K562 (cell line): Measurements from ENCODE around the gene PCNX2. TPM values are rescaled to one million over a fixed set of nuclear protein-coding genes. Genes with fewer than 3 reads are reported as not detected.

Experiments
- ATAC-seq: fragments of 200-7000 bp; cut with Tn5 transposase; 3 replicates; pipeline ENCODE4 v1.9.1; 2020; ENCODE audit warnings: moderate library complexity
- BruUV-seq: library from RNA; stranded (reverse); fragments of 400-500 nt; replicated peaks from 2 replicates; lab custom pipeline; 2021; lab: Mats Ljungman, UMichigan
- CTCF ChIA-PET: fragments of 300-600 bp; formaldehyde crosslinking; extraction: SDS; loops from one replicate; lab custom pipeline; 2021; ENCODE audit warnings: low intra/inter-chr PET ratio; lab: Yijun Ruan, JAX
- POLR2A ChIA-PET: fragments of 300-600, 350-650 bp; sonication (Branson Sonifier 250); formaldehyde crosslinking; extraction: SDS; loops from one replicate; lab custom pipeline; 2021; ENCODE audit warnings: antibody characterized with exemption, inconsistent platforms; lab: Yijun Ruan, JAX
- DNase-seq, 4 experiments: peaks; one replicate each; pipeline versions ENCODE4 v3.0.0 to v3.0.0-alpha.2; 2011 to 2018; ENCODE audit warnings: low spot score in 3 of 4, mixed read lengths in 3 of 4; ENCODE audit errors: extremely low read depth in 1 of 4
- FAIRE-seq: peaks from 2 replicates; lab custom pipeline; 2011; peaks lifted over from hg19 to GRCh38; lab: Jason Lieb, UNC
- H2AFZ ChIP-seq: 2 replicates; pipeline ENCODE4 v1.6.0; 2011; ENCODE audit warnings: low read depth, low read length, control low read depth, inconsistent platforms
- H3K27ac ChIP-seq: fragments of 200-600 bp; 3 replicates; pipeline ENCODE4 v1.8.0; 2011; ENCODE audit warnings: low read depth, mild to moderate bottlenecking, control low read depth, inconsistent platforms, low read length, moderate library complexity, mixed read lengths; ENCODE audit errors: extremely low read depth
- H3K27me3 ChIP-seq, 2 experiments: fragments of 300-600 bp in 1 of 2; 2 replicates in 1 of 2; 3 replicates in 1 of 2; pipeline versions ENCODE4 v1.6.0 to v1.8.0; 2011; ENCODE audit warnings: inconsistent platforms in 2 of 2, low read length in 2 of 2, mild to moderate bottlenecking in 1 of 2, mixed read lengths in 1 of 2, moderate library complexity in 1 of 2; ENCODE audit not compliant: control insufficient read depth in 2 of 2, insufficient read depth in 2 of 2
- H3K36me3 ChIP-seq: fragments of 300-600 bp; 3 replicates; pipeline ENCODE4 v1.8.0; 2011; ENCODE audit warnings: mild to moderate bottlenecking, low read length, inconsistent platforms; ENCODE audit not compliant: control insufficient read depth, insufficient read depth
- H3K4me1 ChIP-seq, 2 experiments: fragments of 200-600 bp in 1 of 2; replicated peaks in 1 of 2; 2 replicates in 1 of 2; 3 replicates in 1 of 2; pipeline versions ENCODE4 v1.5.1 to v1.8.0; 2011; ENCODE audit warnings: inconsistent platforms in 2 of 2, low read length in 2 of 2, mild to moderate bottlenecking in 1 of 2, mixed read lengths in 1 of 2, moderate library complexity in 1 of 2; ENCODE audit not compliant: control insufficient read depth in 2 of 2, insufficient read depth in 2 of 2
- H3K4me2 ChIP-seq: 2 replicates; pipeline ENCODE4 v1.6.1; 2011; ENCODE audit warnings: low read length, control low read depth, inconsistent platforms, mixed read lengths; ENCODE audit not compliant: insufficient read depth
- H3K4me3 ChIP-seq: fragments of 200-600 bp; sonication (generic), shearing (Covaris generic); 2 replicates; pipeline ENCODE4 v1.5.1; 2016; ENCODE audit warnings: control low read depth, inconsistent platforms
- H3K79me2 ChIP-seq: fragments of 200-600 bp; 3 replicates; pipeline ENCODE4 v1.8.0; 2011; ENCODE audit warnings: low read length, inconsistent platforms; ENCODE audit not compliant: control insufficient read depth, insufficient read depth
- H3K9ac ChIP-seq, 2 experiments: 2 replicates each; pipeline versions ENCODE4 v1.6.0 to v1.6.1; 2011; ENCODE audit warnings: low read depth in 2 of 2, low read length in 2 of 2, control low read depth in 1 of 2, inconsistent platforms in 1 of 2, mild to moderate bottlenecking in 1 of 2, mixed read lengths in 1 of 2; ENCODE audit not compliant: insufficient read depth in 1 of 2
- H3K9me1 ChIP-seq: one replicate; pipeline ENCODE4 v1.6.0; 2011; ENCODE audit warnings: inconsistent platforms, mild to moderate bottlenecking, low read length, moderate library complexity; ENCODE audit not compliant: control insufficient read depth, insufficient read depth
- H3K9me3 ChIP-seq: replicated peaks from 2 replicates; pipeline ENCODE4 v1.5.1; 2011; ENCODE audit warnings: low read depth, low read length, inconsistent platforms; ENCODE audit not compliant: control insufficient read depth, insufficient read depth
- H4K20me1 ChIP-seq: replicated peaks from 2 replicates; pipeline ENCODE4 v1.6.1; 2011; ENCODE audit warnings: low read length, inconsistent platforms, mixed read lengths; ENCODE audit not compliant: control insufficient read depth, insufficient read depth
- CAMTA2 ChIP-seq: fragments of 250-450 bp; sonication (Bioruptor Pico); conservative IDR thresholded peaks from 2 replicates; pipeline ENCODE4 v1.5.1; 2022
- L3MBTL2 ChIP-seq: fragments of 450-650 bp; IDR thresholded peaks from 2 replicates; pipeline ENCODE4 v1.6.1; 2016; ENCODE audit warnings: mild to moderate bottlenecking, moderate library complexity
- NCOA4 ChIP-seq: fragments of 450-650 bp; IDR thresholded peaks from 2 replicates; pipeline ENCODE4 v1.6.1; 2018; ENCODE audit warnings: mild to moderate bottlenecking; ENCODE audit not compliant: partially characterized antibody
- NFXL1 ChIP-seq: fragments of 450-650 bp; formaldehyde crosslinking; IDR thresholded peaks from 2 replicates; pipeline ENCODE4 v1.4.0; 2021; ENCODE audit warnings: mild to moderate bottlenecking
- PRPF4 ChIP-seq: fragments of 200-400 bp; formaldehyde crosslinking; IDR thresholded peaks from one replicate; pipeline ENCODE4 v1.6.1; 2017; ENCODE audit warnings: low read length, low read depth, mild to moderate bottlenecking; ENCODE audit not compliant: insufficient read depth, poor library complexity, severe bottlenecking
- SPI1 ChIP-seq: IDR thresholded peaks from 2 replicates; pipeline ENCODE4 v1.6.1; 2011; ENCODE audit warnings: low read depth, low read length, control low read depth, borderline replicate concordance
- STAT6 ChIP-seq: sonication (generic); formaldehyde crosslinking; IDR thresholded peaks from 2 replicates; pipeline ENCODE4 v1.8.1; 2023; ENCODE audit warnings: mild to moderate bottlenecking, missing genetic modification reagents
- TAF15 ChIP-seq: fragments of 200-400 bp; formaldehyde crosslinking; IDR thresholded peaks from 2 replicates; pipeline ENCODE4 v1.6.1; 2017; ENCODE audit warnings: mild to moderate bottlenecking, low read depth, low read length, moderate library complexity
- TAF7 ChIP-seq: fragments of 450-650 bp; IDR thresholded peaks from 2 replicates; pipeline ENCODE4 v1.6.1; 2016; ENCODE audit warnings: missing genetic modification characterization, missing compliant biosample characterization
- TSHZ1 ChIP-seq: fragments of 250-450 bp; sonication (Bioruptor Pico); IDR thresholded peaks from 2 replicates; pipeline ENCODE4 v1.4.0; 2020; ENCODE audit warnings: mild to moderate bottlenecking, moderate library complexity
- ZNF121 ChIP-seq: sonication (generic); formaldehyde crosslinking; conservative IDR thresholded peaks from 2 replicates; pipeline ENCODE4 v1.8.0; 2022; ENCODE audit warnings: missing genetic modification reagents
- WGBS: fragments of 100-300 bp; shearing (Covaris generic); methylation state at CpG from one replicate; pipeline ENCODE4 v1.1.6; 2016; ENCODE audit warnings: low coverage, mixed read lengths; ENCODE audit not compliant: insufficient coverage; ENCODE audit errors: missing lambda C conversion rate; 5-methylcytosine and 5-hydroxymethylcytosine counted together
- in situ Hi-C: fragments of 300-500 bp; cut with MboI; formaldehyde crosslinking; loops from 4 replicates; pipeline ENCODE4 v1.15.0; 2018; ENCODE audit warnings: inconsistent platforms, mixed read lengths
- intact Hi-C: fragments of 100-400 bp; cut with micrococcal nuclease; formaldehyde crosslinking; loops from 2 replicates; pipeline ENCODE4 v1.14.2; 2022
- polyA plus RNA-seq, 8 experiments: library from polyadenylated mRNA; depleted of rRNA in 4 of 8; stranded (reverse) in 5 of 8; unstranded in 3 of 8; fragments of >200 nt; fragmentation: Nextera tagmentation in 2 of 8; fragmentation: Illumina TruSeq in 1 of 8; extraction: Ambion mirVana in 2 of 8; extraction: Trizol in 1 of 8; gene quantifications; 2 replicates each; pipeline versions ENCODE4 v1.2.1 to v1.2.3, GENCODE V29; 2011 to 2014; ENCODE audit warnings: inconsistent platforms in 1 of 8, missing spikeins in 1 of 8
- total RNA-seq, 7 experiments: library from RNA; depleted of rRNA in 6 of 7; stranded (reverse); fragments of >200 nt in 6 of 7; fragmentation: Illumina TruSeq in 2 of 7; extraction: Trizol in 2 of 7; gene quantifications; 2 replicates each; pipeline versions ENCODE4 v1.2.1 to v1.2.3, GENCODE V29; 2011 to 2021; ENCODE audit warnings: low replicate concordance in 1 of 7

The PCNX2 gene
- total and polyA plus RNA-seq, 9 of the 15 experiments (the other 6 are each of a cell fraction or from before 2014, with no cell fraction given), result 0.07 to 0.33 TPM; not detected in 7

- WGBS, result 1% methylated on average over 6 of the region's 6 CpGs
- ChIA-PET POLR2A (no interaction called here), CTCF (no interaction called here)
- no peak overlapping the region for H3K27ac ChIP-seq
- H3K4me1 ChIP-seq, result no peaks in the 10 kb centered on the region
- no peak overlapping the region for H3K4me2 ChIP-seq
- ATAC-seq (no peak), DNase-seq (no peak), FAIRE-seq (no peak)
- no peak overlapping the region for H3K9ac ChIP-seq
- in situ Hi-C loops (no loop called here), intact Hi-C loops (no loop called here)
- peaks cover 0 to 3% of the 10 kb centered on the region in 2 experiments; a peak in 1 of 5 replicates for H3K27me3 ChIP-seq
- H3K36me3 ChIP-seq, result no peaks in the 10 kb centered on the region
- no peaks in the 10 kb centered on the region for H4K20me1 ChIP-seq
- no peaks in the 10 kb centered on the region for H3K9me1 ChIP-seq
- H3K79me2 ChIP-seq, result no peaks in the 10 kb centered on the region
- H3K9me3 ChIP-seq, result no peaks in the 10 kb centered on the region
- H2AFZ ChIP-seq, result no peak overlapping the region
- no peak for TF ChIP-seq CAMTA2 (CRISPR knock-in tag)
- TF ChIP-seq TSHZ1 (CRISPR knock-in tag), result no peak
- no peak for TF ChIP-seq NFXL1 (CRISPR knock-in tag)
- no peak for TF ChIP-seq NCOA4
- no peak for TF ChIP-seq ZNF121 (CRISPR knock-in tag)
- no peak for TF ChIP-seq TAF15
- no peak for TF ChIP-seq L3MBTL2
- no peak for TF ChIP-seq SPI1
- TF ChIP-seq STAT6, result no peak
- no peak for TF ChIP-seq PRPF4
- TF ChIP-seq TAF7 (tag), result no peak
- no TSS peak for BruUV-seq
- H3K4me3 ChIP-seq, result no peak overlapping the region
Measured at GRCh38 chr1:233078396-233078795, 217.1 kb downstream of the PCNX2 start.
